ENCODE results near the gene DOCK11.
"Not testable (repeated sequence)": the region's sequence is repeated elsewhere in the genome, so short reads cannot be mapped to it uniquely, and the experiment has no call there.

The DOCK11 gene

DNA sequence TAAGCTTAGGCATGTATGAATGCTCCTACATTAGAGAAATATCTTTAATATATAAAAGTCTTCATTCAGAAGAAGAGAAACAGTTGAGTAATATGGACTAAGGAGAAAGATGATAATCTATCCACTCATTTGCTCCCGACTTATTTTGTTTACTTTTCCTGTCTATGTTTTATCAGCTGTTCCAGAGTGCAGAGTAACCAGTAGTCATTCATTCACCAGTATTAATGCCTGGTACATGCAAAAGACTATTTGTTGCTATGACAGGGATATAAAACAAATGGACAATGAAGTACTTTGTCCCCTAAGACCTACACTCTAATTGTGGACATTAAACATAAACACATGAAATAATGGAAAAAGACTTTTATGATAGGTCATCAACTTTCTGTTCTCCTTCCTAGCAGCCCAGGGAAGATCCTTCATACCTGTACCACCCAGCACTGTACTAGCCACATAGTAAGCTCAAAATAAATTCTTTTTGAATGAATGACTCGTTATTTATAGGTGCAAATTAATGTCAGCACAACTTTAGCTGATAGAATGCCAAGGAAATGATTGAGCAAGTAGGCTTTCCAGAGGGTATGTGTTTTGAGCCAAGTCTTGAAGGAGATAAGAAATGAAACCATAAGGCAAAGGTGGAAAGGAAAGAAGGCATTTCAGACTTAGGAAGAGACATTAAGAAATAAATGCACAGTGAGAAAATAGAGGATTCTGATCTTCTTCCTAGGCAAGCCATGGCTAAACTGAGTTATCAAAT, 186.8 kb downstream of the DOCK11 start:
- DNase-seq (ENCODE audit: low read depth in 1 of 2, low spot score in 1 of 2) = no peak
- no peak for TF ChIP-seq JUND (IDR thresholded peaks at IDR 0.05; ENCODE audit: low read depth)
- in situ Hi-C loops (cut with HindIII; ENCODE audit: low pct_unique_long_range_greater_than_20kb, low sequenced_read_pairs) = no loop called here

DNA sequence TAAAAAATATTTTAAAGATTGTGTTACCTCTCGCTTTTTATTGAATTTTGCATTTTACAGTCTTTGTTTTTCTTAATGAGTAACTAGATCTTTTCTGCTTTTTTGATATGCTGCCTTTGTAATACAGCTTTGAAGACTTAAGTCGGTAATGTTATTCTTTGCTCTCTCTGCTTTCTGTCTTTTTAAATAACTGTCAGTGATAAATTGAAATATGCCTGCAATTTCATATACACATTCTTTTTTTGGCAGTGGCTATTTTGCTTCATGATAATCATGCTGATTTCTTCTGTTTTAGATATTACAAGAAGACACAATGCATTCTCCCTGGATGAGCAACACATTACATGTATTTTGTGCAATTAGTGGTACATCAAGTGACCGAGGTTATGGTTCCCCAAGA, 189.8 kb downstream of the DOCK11 start:
- DNase-seq (ENCODE audit: low read depth in 1 of 2, low spot score in 1 of 2) = no peak
- in situ Hi-C loops (cut with HindIII; ENCODE audit: low pct_unique_long_range_greater_than_20kb, low sequenced_read_pairs) = no loop called here
- no peak for TF ChIP-seq JUND (IDR thresholded peaks at IDR 0.05; ENCODE audit: low read depth)

DNA sequence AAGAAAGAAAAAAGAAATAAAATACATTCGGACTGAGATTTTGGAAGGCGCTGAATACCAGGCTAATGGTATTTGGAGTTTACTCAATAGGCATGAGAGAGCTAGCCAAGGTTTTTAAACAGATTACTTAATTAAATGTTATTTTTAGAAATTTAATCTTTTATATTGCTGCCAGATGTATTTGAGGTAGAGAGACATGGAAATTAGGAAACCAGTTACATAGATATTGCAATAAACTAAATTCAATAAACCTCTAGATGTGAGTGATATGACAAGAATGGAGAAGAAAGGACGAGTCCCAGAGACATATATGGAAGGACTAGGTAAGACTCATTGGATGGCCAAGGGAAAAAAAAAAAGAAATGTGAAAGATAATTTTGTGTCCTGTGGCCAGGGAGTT, 193.3 kb downstream of the DOCK11 start:
- DNase-seq (ENCODE audit: low read depth in 1 of 2, low spot score in 1 of 2) = no peak
- no peak for TF ChIP-seq JUND (IDR thresholded peaks at IDR 0.05; ENCODE audit: low read depth)
- in situ Hi-C loops (cut with HindIII; ENCODE audit: low pct_unique_long_range_greater_than_20kb, low sequenced_read_pairs) = no loop called here

DNA sequence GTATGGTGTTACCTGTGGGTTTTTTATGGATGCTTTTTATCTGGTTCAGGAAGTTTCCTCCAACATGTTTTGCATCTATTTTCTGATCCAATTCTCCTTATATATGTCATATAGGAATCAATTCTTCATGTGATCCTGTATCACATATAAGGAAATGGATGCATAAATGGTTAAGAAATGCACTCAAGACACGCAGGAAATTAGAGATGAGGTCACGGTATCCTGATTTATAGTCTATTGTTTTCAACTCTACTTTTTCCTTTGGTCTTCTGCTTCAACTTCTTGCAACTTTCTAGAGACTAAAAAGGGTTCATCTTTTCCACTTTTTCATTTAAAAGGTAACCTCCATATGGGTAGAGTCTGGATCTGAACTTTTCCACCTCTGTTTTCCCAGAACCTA, 198.2 kb downstream of the DOCK11 start:
- no peak for DNase-seq (ENCODE audit: low read depth in 1 of 2, low spot score in 1 of 2)
- TF ChIP-seq JUND (IDR thresholded peaks at IDR 0.05; ENCODE audit: low read depth) = no peak
- in situ Hi-C loops (cut with HindIII; ENCODE audit: low pct_unique_long_range_greater_than_20kb, low sequenced_read_pairs) = no loop called here

DNA sequence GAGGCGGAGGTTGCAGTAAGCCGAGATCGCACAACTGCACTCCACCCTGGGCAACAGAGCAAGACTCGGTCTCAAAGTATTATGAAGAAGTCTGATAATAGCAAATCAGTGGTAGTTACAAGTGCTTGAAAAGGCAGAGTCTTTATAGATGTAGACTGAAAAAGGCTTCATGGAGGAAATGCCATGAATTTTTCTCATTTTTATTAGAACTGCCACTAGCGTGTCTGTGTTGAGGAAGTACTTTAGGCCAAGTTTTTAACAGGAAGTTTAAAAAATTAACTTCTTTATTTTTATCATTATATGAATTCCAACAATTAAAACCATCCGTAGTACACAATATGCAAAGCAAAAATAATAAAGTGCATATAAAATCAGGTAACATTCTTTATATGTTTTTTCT, 199.0 kb downstream of the DOCK11 start:
- TF ChIP-seq JUND (IDR thresholded peaks at IDR 0.05; ENCODE audit: low read depth) = no peak
- no peak for DNase-seq (ENCODE audit: low read depth in 1 of 2, low spot score in 1 of 2)
- in situ Hi-C loops (cut with HindIII; ENCODE audit: low pct_unique_long_range_greater_than_20kb, low sequenced_read_pairs) = no loop called here

DNA sequence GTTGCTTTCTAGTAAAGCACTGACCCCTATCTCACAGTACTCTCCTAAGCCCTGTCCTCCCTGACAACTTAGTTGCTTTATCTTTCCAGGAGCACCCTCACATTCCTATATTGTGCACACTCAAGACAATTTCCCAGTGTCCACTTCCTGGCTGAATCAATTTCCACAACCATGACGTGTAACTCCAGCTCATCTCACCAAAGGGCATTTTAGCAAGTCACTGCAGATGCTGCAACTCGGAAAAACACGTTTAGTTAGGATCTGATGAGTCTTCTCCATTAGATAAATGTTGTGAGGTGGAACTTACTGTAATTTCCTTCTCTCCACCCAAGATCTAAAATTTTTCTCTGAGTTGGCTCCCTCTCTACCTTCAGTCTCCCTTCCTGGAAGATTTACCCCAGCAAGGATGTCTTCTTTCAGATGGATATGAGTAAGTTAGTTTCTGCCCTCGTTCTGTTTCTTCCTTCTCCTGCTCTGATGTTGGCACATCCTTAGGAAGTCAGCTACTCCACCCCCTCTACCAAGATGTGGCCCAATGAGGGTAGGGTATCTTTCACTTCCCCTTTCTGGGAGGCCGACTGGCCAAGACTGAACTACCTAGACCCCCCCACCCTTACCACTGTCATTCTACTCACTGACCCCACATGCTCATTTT, 203.0 kb downstream of the DOCK11 start:
- TF ChIP-seq JUND (IDR thresholded peaks at IDR 0.05; ENCODE audit: low read depth) = no peak
- no peak for DNase-seq (ENCODE audit: low read depth in 1 of 2, low spot score in 1 of 2)
- in situ Hi-C loops (cut with HindIII; ENCODE audit: low pct_unique_long_range_greater_than_20kb, low sequenced_read_pairs) = no loop called here

DNA sequence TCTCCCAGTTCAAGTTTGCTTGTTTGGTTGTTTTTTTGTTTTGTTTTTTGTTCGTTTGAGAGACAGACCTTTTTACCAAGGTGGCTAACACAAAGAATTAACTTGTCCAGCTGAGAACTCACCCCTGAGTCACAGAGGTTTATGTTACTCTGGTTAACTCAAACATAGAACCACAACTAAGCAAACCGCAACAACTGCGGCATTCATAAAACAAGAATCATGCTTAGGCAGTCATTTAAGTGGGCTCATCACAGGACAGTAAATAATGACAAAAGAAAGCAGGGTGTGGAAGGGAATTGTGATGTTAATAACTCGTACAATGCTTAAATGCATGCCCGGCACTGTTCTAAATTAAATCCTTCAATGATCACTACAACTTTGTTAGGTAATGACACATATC, 207.1 kb downstream of the DOCK11 start:
- TF ChIP-seq JUND (IDR thresholded peaks at IDR 0.05; ENCODE audit: low read depth) = no peak
- DNase-seq (ENCODE audit: low read depth in 1 of 2, low spot score in 1 of 2) = no peak
- in situ Hi-C loops (cut with HindIII; ENCODE audit: low pct_unique_long_range_greater_than_20kb, low sequenced_read_pairs) = no loop called here

DNA sequence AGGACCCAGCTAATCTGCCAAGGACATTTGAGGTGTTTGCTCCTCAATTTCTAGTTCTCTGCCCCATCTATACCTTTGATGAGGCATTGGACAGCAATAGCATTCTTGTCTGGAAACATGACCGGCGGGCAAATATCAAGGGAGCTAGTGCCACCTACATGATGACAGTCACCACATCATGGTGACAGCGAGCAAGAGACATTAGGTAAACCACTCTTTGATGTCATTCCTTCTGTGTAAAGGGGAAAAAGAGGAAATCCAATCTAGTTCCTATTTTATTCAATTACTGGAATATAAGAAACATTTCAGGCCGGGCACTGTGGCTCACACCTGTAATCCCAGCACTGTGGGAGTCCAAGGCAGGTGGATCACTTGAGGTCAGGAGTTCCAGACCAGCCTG, 211.1 kb downstream of the DOCK11 start:
- no peak for TF ChIP-seq JUND (IDR thresholded peaks at IDR 0.05; ENCODE audit: low read depth)
- no peak for DNase-seq (ENCODE audit: low read depth in 1 of 2, low spot score in 1 of 2)
- in situ Hi-C loops (cut with HindIII; ENCODE audit: low pct_unique_long_range_greater_than_20kb, low sequenced_read_pairs) = no loop called here

DNA sequence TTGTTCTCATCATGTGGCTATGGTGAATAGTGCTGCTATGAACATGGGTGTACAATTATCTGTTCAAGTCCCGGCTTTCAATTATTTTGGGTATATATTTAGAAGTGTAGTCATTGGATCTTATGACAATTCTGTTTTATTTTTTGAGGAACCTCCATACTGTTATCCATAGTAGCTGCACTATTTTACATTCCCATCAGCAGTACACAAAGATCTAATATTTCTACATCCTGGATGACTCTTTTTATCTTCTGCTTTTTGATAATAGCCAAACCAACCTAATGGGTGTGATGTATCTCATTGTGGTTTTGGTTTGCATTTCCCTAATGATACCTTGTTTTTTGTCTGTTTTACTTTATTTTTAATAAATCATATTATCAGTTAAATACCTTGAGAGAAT, 218.9 kb downstream of the DOCK11 start:
- no peak for DNase-seq (ENCODE audit: low read depth in 1 of 2, low spot score in 1 of 2)
- in situ Hi-C loops (cut with HindIII; ENCODE audit: low pct_unique_long_range_greater_than_20kb, low sequenced_read_pairs) = no loop called here
- TF ChIP-seq JUND (IDR thresholded peaks at IDR 0.05; ENCODE audit: low read depth) = no peak

DNA sequence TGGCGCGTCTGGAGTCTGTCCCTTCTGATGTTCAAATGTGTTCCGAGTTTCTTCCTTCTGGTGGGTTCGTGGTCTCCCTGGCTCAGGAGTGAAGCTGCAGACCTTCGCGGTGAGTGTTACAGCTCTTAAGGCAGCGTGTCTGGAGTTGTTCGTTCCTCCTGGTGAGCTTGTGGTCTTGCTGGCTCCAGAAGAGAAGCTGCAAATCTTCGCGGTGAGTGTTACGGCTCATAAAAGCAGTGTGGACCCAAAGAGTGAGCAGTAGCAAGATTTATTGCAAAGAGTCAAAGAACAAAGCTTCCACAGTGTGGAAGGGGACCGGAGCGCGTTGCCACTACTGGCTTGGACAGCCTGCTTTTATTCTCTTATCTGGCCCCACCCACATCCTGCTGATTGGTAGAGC, 220.3 kb downstream of the DOCK11 start:
- in situ Hi-C loops (cut with HindIII; ENCODE audit: low pct_unique_long_range_greater_than_20kb, low sequenced_read_pairs); DNase-seq (ENCODE audit: low read depth in 1 of 2, low spot score in 1 of 2): not testable (repeated sequence)

DNA sequence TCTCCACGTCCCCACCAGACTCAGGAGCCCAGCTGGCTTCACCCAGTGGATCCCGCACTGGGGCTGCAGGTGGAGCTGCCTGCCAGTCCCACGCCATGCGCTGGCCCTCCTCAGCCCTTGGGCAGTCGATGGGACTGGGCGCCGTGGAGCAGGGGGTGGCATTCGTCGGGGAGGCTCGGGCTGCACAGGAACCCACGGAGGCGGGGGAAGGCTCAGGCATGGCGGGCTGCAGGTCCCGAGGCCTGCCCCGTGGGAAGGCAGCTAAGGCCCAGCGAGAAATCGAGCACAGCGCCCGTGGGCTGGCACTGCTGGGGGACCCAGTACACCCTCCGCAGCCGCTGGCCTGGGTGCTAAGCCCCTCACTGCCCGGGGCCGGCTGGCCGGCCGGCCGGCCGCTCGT, 221.2 kb downstream of the DOCK11 start:
- DNase-seq (ENCODE audit: low read depth in 1 of 2, low spot score in 1 of 2); in situ Hi-C loops (cut with HindIII; ENCODE audit: low pct_unique_long_range_greater_than_20kb, low sequenced_read_pairs): not testable (repeated sequence)

DNA sequence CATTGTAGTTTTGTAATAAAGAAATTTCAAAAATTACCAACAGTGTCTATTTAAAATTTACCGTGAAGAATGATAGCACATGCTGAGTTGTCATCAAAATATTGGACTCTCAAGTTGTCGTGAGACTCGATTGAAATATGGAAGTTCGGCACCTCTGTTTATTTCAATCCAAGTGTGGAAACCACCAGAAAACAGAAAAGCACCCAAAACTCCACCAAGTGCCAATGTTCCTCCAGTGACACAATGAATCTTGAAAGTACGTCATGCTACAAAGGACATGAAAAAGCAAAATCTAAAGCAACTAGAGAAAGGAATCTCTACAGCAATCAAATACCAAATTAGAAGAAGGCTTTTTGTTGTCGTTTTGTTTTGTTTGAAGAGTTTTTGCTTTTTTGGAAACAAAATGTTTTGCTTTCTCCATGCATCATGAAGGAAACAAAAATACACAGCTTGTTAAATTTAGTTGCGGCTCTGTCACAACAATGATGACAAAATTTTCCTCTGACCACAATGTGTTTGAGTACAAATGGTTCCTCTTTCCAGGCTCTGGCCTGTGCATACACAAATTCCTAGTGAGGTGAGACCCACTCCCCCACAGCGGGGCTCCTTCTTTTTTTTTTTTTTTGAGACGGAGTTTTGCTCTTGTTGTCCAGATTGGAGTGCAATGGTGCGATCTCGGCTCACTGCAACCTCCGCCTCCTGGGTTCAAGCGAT, 222.2 kb downstream of the DOCK11 start:
- in situ Hi-C loops (cut with HindIII; ENCODE audit: low pct_unique_long_range_greater_than_20kb, low sequenced_read_pairs) = no loop called here
- no peak for TF ChIP-seq JUND (IDR thresholded peaks at IDR 0.05; ENCODE audit: low read depth)
- no peak for DNase-seq (ENCODE audit: low read depth in 1 of 2, low spot score in 1 of 2)

DNA sequence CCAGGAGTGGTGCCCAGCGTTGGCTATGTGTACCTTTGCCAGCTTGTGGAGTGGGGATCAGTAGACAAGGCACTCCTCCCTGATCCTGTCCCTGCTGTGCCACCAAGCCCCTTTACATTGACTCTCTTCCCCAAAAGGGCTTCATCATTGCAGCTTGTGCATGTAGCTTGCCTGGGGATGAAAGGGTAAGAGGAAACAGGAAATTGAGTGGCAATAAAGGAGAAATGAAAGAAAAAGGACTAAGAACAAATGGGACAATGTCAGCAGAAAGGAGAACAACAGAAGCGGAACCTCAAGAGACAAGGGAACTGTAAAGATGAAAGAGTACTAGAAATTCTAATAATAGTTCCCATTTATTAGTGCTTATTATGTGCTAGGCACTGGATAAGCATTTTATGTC, 223.1 kb downstream of the DOCK11 start:
- TF ChIP-seq JUND (IDR thresholded peaks at IDR 0.05; ENCODE audit: low read depth) = no peak
- no peak for DNase-seq (ENCODE audit: low read depth in 1 of 2, low spot score in 1 of 2)
- in situ Hi-C loops (cut with HindIII; ENCODE audit: low pct_unique_long_range_greater_than_20kb, low sequenced_read_pairs) = no loop called here
